H1 (cell line): ENCODE data around the gene CENPF. TPM values are rescaled to one million over a fixed set of nuclear protein-coding genes. Genes with fewer than 3 reads are reported as not detected.

Experiments
- ATF2 ChIP-seq: IDR thresholded peaks from 2 replicates; pipeline ENCODE4 v1.6.1; 2012; ENCODE audit warnings: low read length, inconsistent platforms
- CHD1 ChIP-seq: IDR thresholded peaks from 2 replicates; pipeline ENCODE4 v1.6.1; 2012; ENCODE audit warnings: low read depth, low read length, improper control_type of control experiment
- CHD7 ChIP-seq: fragments of 300-600 bp; sonication (generic); IDR thresholded peaks from 2 replicates; pipeline ENCODE4 v1.7.1; 2012; ENCODE audit warnings: low read length, moderate library complexity, mild to moderate bottlenecking, inconsistent platforms; ENCODE audit not compliant: insufficient replicate concordance
- EZH2 ChIP-seq: fragments of 200-600 bp; sonication (generic); IDR thresholded peaks from 2 replicates; pipeline ENCODE4 v1.7.1; 2012; ENCODE audit warnings: low read depth, mild to moderate bottlenecking, moderate library complexity, low read length, inconsistent platforms; ENCODE audit not compliant: severe bottlenecking
- GABPA ChIP-seq: IDR thresholded peaks from 2 replicates; pipeline ENCODE4 v1.6.1; 2011; ENCODE audit warnings: mild to moderate bottlenecking, low read length, moderate library complexity, borderline replicate concordance; ENCODE audit not compliant: insufficient read depth
- NANOG ChIP-seq: IDR thresholded peaks from 2 replicates; pipeline ENCODE4 v1.6.1; 2011; ENCODE audit warnings: low read length, low read depth, mild to moderate bottlenecking, inconsistent platforms; ENCODE audit not compliant: insufficient read depth, poor library complexity, severe bottlenecking
- POU5F1 ChIP-seq: IDR thresholded peaks from 2 replicates; pipeline ENCODE4 v1.6.1; 2011; ENCODE audit warnings: low read depth, mild to moderate bottlenecking, low read length, moderate library complexity
- polyA plus RNA-seq, 7 experiments: library from polyadenylated mRNA; depleted of rRNA in 3 of 7; stranded (reverse) in 5 of 7; unstranded in 2 of 7; fragments of >200 nt in 5 of 7; fragments of 200-250 nt in 2 of 7; gene quantifications; 1 replicate in 5 of 7; 2 replicates in 1 of 7; 4 replicates in 1 of 7; pipeline versions ENCODE4 v1.2.1 to v1.2.3, GENCODE V29; 2011 to 2013; ENCODE audit warnings: missing spikeins in 2 of 7, mixed read lengths in 2 of 7
- total RNA-seq: library from RNA; stranded (reverse); fragmentation: NEBNext Ultra II Directional; extraction: Animal tissue kit (Norgen Biotek cat#: 25700); gene quantifications from 2 replicates; pipeline ENCODE4 v1.2.1, GENCODE V29; 2021

CENPF gene
- total and polyA plus RNA-seq, 2 of the 8 experiments (the other 6 are each of a cell fraction or from before 2014, with no cell fraction given), result 13.7 to 170 TPM

GRCh38 chr1:214602764-214603657 is at the start of gene CENPF (continued):
- TF ChIP-seq ATF2 (peak; percentile 68; the same call in 1 of the 2 replicates), CHD1 (no peak), CHD7 (no peak), NANOG (no peak), POU5F1 (no peak), EZH2 (no peak), GABPA (no peak)
